ENCODE data around the gene USP17L24. TPM values are rescaled to one million over a fixed set of nuclear protein-coding genes. Genes with fewer than 3 reads are reported as not detected.
"Not testable (repeated sequence)": the region's sequence is repeated elsewhere in the genome, so short reads cannot be mapped to it uniquely, and the experiment has no call there.

Gene USP17L24
- not detected for total RNA-seq
- not detected for polyA plus RNA-seq

DNA sequence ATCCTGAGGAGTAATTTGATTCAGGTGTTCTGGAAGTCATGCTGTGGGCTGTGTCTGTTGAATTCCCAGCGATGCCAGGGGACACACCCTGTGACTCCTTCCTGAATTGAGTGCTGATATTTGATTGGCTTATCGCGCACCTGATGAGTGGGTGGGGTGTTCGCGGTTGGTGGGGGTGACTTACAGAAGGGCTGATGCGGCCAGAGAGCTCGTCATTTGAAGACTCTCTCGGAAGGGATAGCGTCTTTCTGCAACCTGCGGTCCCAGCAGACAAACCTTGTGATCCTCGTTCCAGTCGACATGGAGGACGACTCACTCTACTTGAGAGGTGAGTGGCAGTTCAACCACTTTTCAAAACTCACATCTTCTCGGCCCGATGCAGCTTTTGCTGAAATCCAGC, at the start of gene USP17L24:
Gene USP17L24, plus strand, starts transcription at position 301 of the 400 bp plus-strand sequence. Its CDS starts 0 bp downstream, at position 301.
- not testable (repeated sequence) for H3K27ac ChIP-seq (ENCODE audit: low read depth); H3K36me3 ChIP-seq (ENCODE audit: insufficient read depth); H3K4me3 ChIP-seq (ENCODE audit: low read depth, low read length); DNase-seq (ENCODE audit: extremely low spot score); H3K4me1 ChIP-seq (ENCODE audit: insufficient read depth)
- WGBS = no CpG with 5 or more reads among the region's 15 CpGs

DNA sequence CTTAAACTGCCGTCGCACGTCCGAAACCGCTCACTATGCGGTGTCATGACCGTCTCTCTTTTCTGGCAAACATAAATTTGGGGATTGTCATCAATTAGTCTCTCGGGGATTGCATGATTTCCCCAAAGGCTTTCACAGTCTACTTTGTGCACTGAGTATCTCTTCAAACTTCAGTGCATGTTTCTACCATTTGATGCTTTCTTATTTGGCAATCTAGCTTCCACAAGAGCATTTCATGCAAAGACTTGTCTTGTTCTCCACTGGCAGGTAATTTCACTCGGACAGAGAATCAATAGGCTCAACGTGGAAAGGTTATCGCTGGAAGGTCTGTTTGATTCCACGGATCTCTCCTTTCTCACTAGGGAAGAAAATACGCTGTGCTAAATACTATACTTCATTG, 774 bp upstream of the USP17L24 start:
- H3K4me3 ChIP-seq (ENCODE audit: low read depth, low read length); DNase-seq (ENCODE audit: extremely low spot score); H3K4me1 ChIP-seq (ENCODE audit: insufficient read depth); H3K27ac ChIP-seq (ENCODE audit: low read depth); H3K36me3 ChIP-seq (ENCODE audit: insufficient read depth): not testable (repeated sequence)
- 100% methylated on average over 1 of the region's 13 CpGs for WGBS

GRCh38 chr4:9329611-9330010, 4.6 kb downstream of the USP17L24 start, which contains the start of gene USP17L25:
Gene USP17L25 (plus strand): TSS chr4:9329911. CDS start chr4:9329911, 0 bp downstream.
- H3K36me3 ChIP-seq (ENCODE audit: insufficient read depth); DNase-seq (ENCODE audit: extremely low spot score); H3K4me3 ChIP-seq (ENCODE audit: low read depth, low read length); H3K4me1 ChIP-seq (ENCODE audit: insufficient read depth); H3K27ac ChIP-seq (ENCODE audit: low read depth): not testable (repeated sequence)
- WGBS = no CpG with 5 or more reads among the region's 15 CpGs

DNA sequence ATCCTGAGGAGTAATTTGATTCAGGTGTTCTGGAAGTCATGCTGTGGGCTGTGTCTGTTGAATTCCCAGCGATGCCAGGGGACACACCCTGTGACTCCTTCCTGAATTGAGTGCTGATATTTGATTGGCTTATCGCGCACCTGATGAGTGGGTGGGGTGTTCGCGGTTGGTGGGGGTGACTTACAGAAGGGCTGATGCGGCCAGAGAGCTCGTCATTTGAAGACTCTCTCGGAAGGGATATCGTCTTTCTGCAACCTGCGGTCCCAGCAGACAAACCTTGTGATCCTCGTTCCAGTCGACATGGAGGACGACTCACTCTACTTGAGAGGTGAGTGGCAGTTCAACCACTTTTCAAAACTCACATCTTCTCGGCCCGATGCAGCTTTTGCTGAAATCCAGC, 9.4 kb downstream of the USP17L24 start, which contains the start of gene USP17L26:
Gene USP17L26, plus strand, starts transcription at position 301 of the 400 bp plus-strand sequence. Its CDS starts 0 bp downstream, at position 301.
- not testable (repeated sequence) for H3K27ac ChIP-seq (ENCODE audit: low read depth); H3K36me3 ChIP-seq (ENCODE audit: insufficient read depth); H3K4me3 ChIP-seq (ENCODE audit: low read depth, low read length); DNase-seq (ENCODE audit: extremely low spot score); H3K4me1 ChIP-seq (ENCODE audit: insufficient read depth)
- WGBS = no CpG with 5 or more reads among the region's 15 CpGs

GRCh38 chr4:9339103-9339502, 14.1 kb downstream of the USP17L24 start, which contains the start of gene USP17L5:
Gene USP17L5 (plus strand): TSS chr4:9339403. CDS start chr4:9339403, 0 bp downstream.
- not testable (repeated sequence) for H3K36me3 ChIP-seq (ENCODE audit: insufficient read depth); H3K27ac ChIP-seq (ENCODE audit: low read depth); H3K4me1 ChIP-seq (ENCODE audit: insufficient read depth); DNase-seq (ENCODE audit: extremely low spot score); H3K4me3 ChIP-seq (ENCODE audit: low read depth, low read length)
- WGBS = no CpG with 5 or more reads among the region's 15 CpGs

DNA sequence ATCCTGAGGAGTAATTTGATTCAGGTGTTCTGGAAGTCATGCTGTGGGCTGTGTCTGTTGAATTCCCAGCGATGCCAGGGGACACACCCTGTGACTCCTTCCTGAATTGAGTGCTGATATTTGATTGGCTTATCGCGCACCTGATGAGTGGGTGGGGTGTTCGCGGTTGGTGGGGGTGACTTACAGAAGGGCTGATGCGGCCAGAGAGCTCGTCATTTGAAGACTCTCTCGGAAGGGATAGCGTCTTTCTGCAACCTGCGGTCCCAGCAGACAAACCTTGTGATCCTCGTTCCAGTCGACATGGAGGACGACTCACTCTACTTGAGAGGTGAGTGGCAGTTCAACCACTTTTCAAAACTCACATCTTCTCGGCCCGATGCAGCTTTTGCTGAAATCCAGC, 18.9 kb downstream of the USP17L24 start, which contains the start of gene USP17L27:
Gene USP17L27, plus strand, starts transcription at position 301 of the 400 bp plus-strand sequence. Its CDS starts 0 bp downstream, at position 301.
- not testable (repeated sequence) for H3K27ac ChIP-seq (ENCODE audit: low read depth); DNase-seq (ENCODE audit: extremely low spot score); H3K36me3 ChIP-seq (ENCODE audit: insufficient read depth); H3K4me3 ChIP-seq (ENCODE audit: low read depth, low read length); H3K4me1 ChIP-seq (ENCODE audit: insufficient read depth)
- WGBS = no CpG with 5 or more reads among the region's 15 CpGs

- no CpG with 5 or more reads among the region's 15 CpGs for WGBS
- not testable (repeated sequence) for H3K27ac ChIP-seq (ENCODE audit: low read depth); DNase-seq (ENCODE audit: extremely low spot score); H3K36me3 ChIP-seq (ENCODE audit: insufficient read depth); H3K4me1 ChIP-seq (ENCODE audit: insufficient read depth); H3K4me3 ChIP-seq (ENCODE audit: low read depth, low read length)
These were observed 23.6 kb downstream of the USP17L24 start, which contains the start of gene USP17L28 for GRCh38 chr4:9348593-9348992. Gene USP17L28 (plus strand): TSS chr4:9348893. CDS start chr4:9348893, 0 bp downstream.

DNA sequence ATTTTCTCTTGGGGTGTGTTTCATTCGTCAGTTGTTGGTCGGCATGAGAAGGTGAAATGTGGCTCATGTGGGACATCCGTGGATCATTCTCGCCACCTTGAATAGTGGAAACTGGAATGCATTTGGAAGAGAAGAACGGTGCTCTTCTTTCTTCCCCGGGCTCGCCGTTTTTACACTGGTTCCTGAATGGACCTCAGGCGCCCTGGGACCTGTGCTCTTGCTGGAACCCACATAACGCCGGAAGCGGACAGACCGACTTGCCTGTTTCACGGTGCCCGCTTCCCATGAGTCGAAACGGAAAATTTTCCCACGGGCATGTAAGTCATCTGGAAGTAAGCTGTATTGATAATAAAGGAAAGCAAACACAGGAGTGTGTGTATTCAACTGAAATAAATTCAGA, 25.9 kb downstream of the USP17L24 start:
- not testable (repeated sequence) for H3K4me1 ChIP-seq (ENCODE audit: insufficient read depth); DNase-seq (ENCODE audit: extremely low spot score); H3K4me3 ChIP-seq (ENCODE audit: low read depth, low read length); H3K36me3 ChIP-seq (ENCODE audit: insufficient read depth); H3K27ac ChIP-seq (ENCODE audit: low read depth)
- 94% methylated on average over 13 of the region's 18 CpGs for WGBS

DNA sequence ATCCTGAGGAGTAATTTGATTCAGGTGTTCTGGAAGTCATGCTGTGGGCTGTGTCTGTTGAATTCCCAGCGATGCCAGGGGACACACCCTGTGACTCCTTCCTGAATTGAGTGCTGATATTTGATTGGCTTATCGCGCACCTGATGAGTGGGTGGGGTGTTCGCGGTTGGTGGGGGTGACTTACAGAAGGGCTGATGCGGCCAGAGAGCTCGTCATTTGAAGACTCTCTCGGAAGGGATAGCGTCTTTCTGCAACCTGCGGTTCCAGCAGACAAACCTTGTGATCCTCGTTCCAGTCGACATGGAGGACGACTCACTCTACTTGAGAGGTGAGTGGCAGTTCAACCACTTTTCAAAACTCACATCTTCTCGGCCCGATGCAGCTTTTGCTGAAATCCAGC, 28.4 kb downstream of the USP17L24 start, which contains the start of gene USP17L29:
Gene USP17L29, plus strand, starts transcription at position 301 of the 400 bp plus-strand sequence. Its CDS starts 0 bp downstream, at position 301.
- WGBS = no CpG with 5 or more reads among the region's 15 CpGs
- not testable (repeated sequence) for H3K27ac ChIP-seq (ENCODE audit: low read depth); H3K36me3 ChIP-seq (ENCODE audit: insufficient read depth); H3K4me3 ChIP-seq (ENCODE audit: low read depth, low read length); H3K4me1 ChIP-seq (ENCODE audit: insufficient read depth); DNase-seq (ENCODE audit: extremely low spot score)

- WGBS = no CpG with 5 or more reads among the region's 15 CpGs
- not testable (repeated sequence) for DNase-seq (ENCODE audit: extremely low spot score); H3K4me3 ChIP-seq (ENCODE audit: low read depth, low read length); H3K36me3 ChIP-seq (ENCODE audit: insufficient read depth); H3K4me1 ChIP-seq (ENCODE audit: insufficient read depth); H3K27ac ChIP-seq (ENCODE audit: low read depth)
These were observed 37.9 kb downstream of the USP17L24 start, which contains the start of gene USP17L30 for GRCh38 chr4:9362829-9363228. Gene USP17L30 (plus strand): TSS chr4:9363129. CDS start chr4:9363129, 0 bp downstream.

Other genes starting within 250 kb of the USP17L24 start
- gene FAM90A26, start 154.8 kb upstream of the USP17L24 start, total RNA-seq = not detected
- gene FAM90A26, start 154.8 kb upstream of the USP17L24 start, polyA plus RNA-seq = not detected
- not detected for gene USP17L10, start 114.5 kb upstream of the USP17L24 start, total RNA-seq
- not detected for gene USP17L10, start 114.5 kb upstream of the USP17L24 start, polyA plus RNA-seq
- gene USP17L11, start 109.8 kb upstream of the USP17L24 start, total RNA-seq = not detected
- not detected for gene USP17L11, start 109.8 kb upstream of the USP17L24 start, polyA plus RNA-seq
- not detected for gene USP17L12, start 105.0 kb upstream of the USP17L24 start, total RNA-seq
- gene USP17L12, start 105.0 kb upstream of the USP17L24 start, polyA plus RNA-seq = not detected
- gene USP17L13, start 100.3 kb upstream of the USP17L24 start, total RNA-seq = not detected
- gene USP17L13, start 100.3 kb upstream of the USP17L24 start, polyA plus RNA-seq = not detected
- gene USP17L15, start 90.8 kb upstream of the USP17L24 start, total RNA-seq = not detected
- gene USP17L15, start 90.8 kb upstream of the USP17L24 start, polyA plus RNA-seq = not detected
- gene USP17L17, start 81.3 kb upstream of the USP17L24 start, total RNA-seq = not detected
- not detected for gene USP17L17, start 81.3 kb upstream of the USP17L24 start, polyA plus RNA-seq
- not detected for gene USP17L18, start 76.5 kb upstream of the USP17L24 start, total RNA-seq
- not detected for gene USP17L18, start 76.5 kb upstream of the USP17L24 start, polyA plus RNA-seq
- gene USP17L19, start 71.8 kb upstream of the USP17L24 start, total RNA-seq = not detected
- gene USP17L19, start 71.8 kb upstream of the USP17L24 start, polyA plus RNA-seq = not detected
- gene USP17L20, start 67.0 kb upstream of the USP17L24 start, total RNA-seq = not detected
- not detected for gene USP17L20, start 67.0 kb upstream of the USP17L24 start, polyA plus RNA-seq
- gene USP17L21, start 62.3 kb upstream of the USP17L24 start, total RNA-seq = not detected
- gene USP17L21, start 62.3 kb upstream of the USP17L24 start, polyA plus RNA-seq = not detected
- not detected for gene USP17L22, start 57.5 kb upstream of the USP17L24 start, total RNA-seq
- not detected for gene USP17L22, start 57.5 kb upstream of the USP17L24 start, polyA plus RNA-seq
- not detected for gene USP17L25, start 4.7 kb downstream of the USP17L24 start, total RNA-seq
- not detected for gene USP17L25, start 4.7 kb downstream of the USP17L24 start, polyA plus RNA-seq
- not detected for gene USP17L26, start 9.5 kb downstream of the USP17L24 start, total RNA-seq
- not detected for gene USP17L26, start 9.5 kb downstream of the USP17L24 start, polyA plus RNA-seq
- gene USP17L5, start 14.2 kb downstream of the USP17L24 start, total RNA-seq = not detected
- gene USP17L5, start 14.2 kb downstream of the USP17L24 start, polyA plus RNA-seq = not detected
- gene USP17L27, start 19.0 kb downstream of the USP17L24 start, total RNA-seq = not detected
- not detected for gene USP17L27, start 19.0 kb downstream of the USP17L24 start, polyA plus RNA-seq
- not detected for gene USP17L28, start 23.7 kb downstream of the USP17L24 start, total RNA-seq
- gene USP17L28, start 23.7 kb downstream of the USP17L24 start, polyA plus RNA-seq = not detected
- not detected for gene USP17L29, start 28.5 kb downstream of the USP17L24 start, total RNA-seq
- not detected for gene USP17L29, start 28.5 kb downstream of the USP17L24 start, polyA plus RNA-seq
- gene USP17L30, start 38.0 kb downstream of the USP17L24 start, total RNA-seq = not detected
- gene USP17L30, start 38.0 kb downstream of the USP17L24 start, polyA plus RNA-seq = not detected
- gene DEFB131A, start 119.2 kb downstream of the USP17L24 start, total RNA-seq = not detected
- gene DEFB131A, start 119.2 kb downstream of the USP17L24 start, polyA plus RNA-seq = not detected

All from urinary bladder (tissue), 4 donors.